GM23338 (cell line): Measurements from ENCODE around the gene SNAP25. TPM values are rescaled to one million over a fixed set of nuclear protein-coding genes. Genes with fewer than 3 reads are reported as not detected.

Source experiments
- ATAC-seq: fragments of 200-7000 bp; cut with Tn5 transposase; 3 replicates; pipeline ENCODE4 v1.9.1; 2020
- DNase-seq: peaks from one replicate; pipeline ENCODE4 v3.0.0-alpha.2; 2015; ENCODE audit warnings: low spot score
- H2AFZ ChIP-seq: fragments of 200-600 bp; sonication (generic); 2 replicates; pipeline ENCODE4 v1.8.0; 2016; ENCODE audit warnings: antibody characterized with exemption, mild to moderate bottlenecking, moderate library complexity
- H3F3A ChIP-seq: fragments of 200-600 bp; sonication (generic); replicated peaks from 2 replicates; pipeline ENCODE4 v1.8.0; 2017; ENCODE audit warnings: antibody characterized with exemption, mixed run types, low read depth
- H3K27ac ChIP-seq: fragments of 200-600 bp; sonication (generic); 2 replicates; pipeline ENCODE4 v1.6.1; 2016; ENCODE audit warnings: low read depth
- H3K27me3 ChIP-seq: fragments of 200-600 bp; sonication (generic); 2 replicates; pipeline ENCODE4 v1.8.0; 2016; ENCODE audit warnings: mild to moderate bottlenecking, mixed run types, moderate library complexity; ENCODE audit not compliant: insufficient read depth
- H3K36me3 ChIP-seq: fragments of 200-600 bp; sonication (generic); 2 replicates; pipeline ENCODE4 v1.8.0; 2016; ENCODE audit warnings: mild to moderate bottlenecking; ENCODE audit not compliant: insufficient read depth
- H3K4me1 ChIP-seq: fragments of 200-600 bp; sonication (generic); 2 replicates; pipeline ENCODE4 v1.8.0; 2016; ENCODE audit warnings: mild to moderate bottlenecking, moderate library complexity; ENCODE audit not compliant: insufficient read depth
- H3K4me2 ChIP-seq: fragments of 200-600 bp; sonication (generic); 2 replicates; pipeline ENCODE4 v1.7.1; 2017; ENCODE audit warnings: mixed run types
- H3K4me3 ChIP-seq: fragments of 200-600 bp; sonication (generic); 2 replicates; pipeline ENCODE4 v1.6.1; 2016; ENCODE audit warnings: mixed run types
- H3K79me2 ChIP-seq: fragments of 200-600 bp; sonication (generic); replicated peaks from 2 replicates; pipeline ENCODE4 v1.8.0; 2017; ENCODE audit warnings: mild to moderate bottlenecking; ENCODE audit not compliant: insufficient read depth
- H3K9me2 ChIP-seq: fragments of 200-600 bp; sonication (generic); 2 replicates; pipeline ENCODE4 v1.8.0; 2017; ENCODE audit not compliant: insufficient read depth
- H4K20me1 ChIP-seq: fragments of 200-600 bp; sonication (generic); replicated peaks from 2 replicates; pipeline ENCODE4 v1.8.0; 2017; ENCODE audit warnings: mild to moderate bottlenecking; ENCODE audit not compliant: insufficient read depth
- H3K27ac Mint-ChIP-seq: 2 replicates; pipeline ENCODE4 v1.8.0; 2020; ENCODE audit warnings: inconsistent platforms, mild to moderate bottlenecking, moderate library complexity, mixed read lengths
- H3K27me3 Mint-ChIP-seq: 3 replicates; pipeline ENCODE4 v1.8.0; 2022; ENCODE audit warnings: low read depth, mild to moderate bottlenecking, moderate library complexity, mixed read lengths, inconsistent platforms; ENCODE audit not compliant: insufficient read depth, poor library complexity
- H3K36me3 Mint-ChIP-seq: 3 replicates; pipeline ENCODE4 v1.8.0; 2021; ENCODE audit warnings: low read depth, mild to moderate bottlenecking, inconsistent platforms, moderate library complexity, mixed read lengths
- H3K4me1 Mint-ChIP-seq: 3 replicates; pipeline ENCODE4 v1.8.0; 2020; ENCODE audit warnings: mild to moderate bottlenecking, inconsistent platforms, mixed read lengths
- H3K4me3 Mint-ChIP-seq: 3 replicates; pipeline ENCODE4 v1.8.0; 2021; ENCODE audit warnings: moderate library complexity, mild to moderate bottlenecking, inconsistent platforms, mixed read lengths
- H3K9me3 Mint-ChIP-seq: 3 replicates; pipeline ENCODE4 v1.8.0; 2020; ENCODE audit warnings: moderate library complexity, mild to moderate bottlenecking, inconsistent platforms, mixed read lengths
- CREB1 ChIP-seq: fragments of 250-450 bp; sonication (Bioruptor Pico); IDR thresholded peaks from 2 replicates; pipeline ENCODE4 v1.5.0; 2020; ENCODE audit warnings: low read depth, mild to moderate bottlenecking, moderate library complexity
- ETS1 ChIP-seq: IDR thresholded peaks from 2 replicates; pipeline ENCODE4 v1.6.1; 2016; ENCODE audit warnings: antibody characterized with exemption
- EZH2phosphoT487 ChIP-seq: fragments of 200-600 bp; sonication (generic); IDR thresholded peaks from one replicate; pipeline ENCODE4 v1.8.1; 2018; ENCODE audit warnings: antibody characterized with exemption; ENCODE audit not compliant: unreplicated experiment
- POLR2AphosphoS5 ChIP-seq: IDR thresholded peaks from 2 replicates; pipeline ENCODE4 v1.6.1; 2016; ENCODE audit warnings: antibody characterized with exemption, low read depth
- STAT1 ChIP-seq: IDR thresholded peaks from one replicate; pipeline ENCODE4 v1.6.1; 2016; ENCODE audit warnings: antibody characterized with exemption; ENCODE audit not compliant: unreplicated experiment
- ZNF114 ChIP-seq: fragments of 250-450 bp; sonication (Bioruptor Pico); IDR thresholded peaks from 2 replicates; pipeline ENCODE4 v1.5.0; 2020; ENCODE audit warnings: mild to moderate bottlenecking, moderate library complexity
- polyA plus RNA-seq: library from polyadenylated mRNA; unstranded; fragments of >200 nt; fragmentation: Nextera tagmentation; extraction: Ambion mirVana; gene quantifications from 2 replicates; pipeline ENCODE4 v1.2.1, GENCODE V29; 2016
- total RNA-seq: library from RNA; depleted of rRNA; stranded (reverse); fragments of >200 nt; shearing (Covaris generic); gene quantifications from 2 replicates; pipeline ENCODE4 v1.2.3, GENCODE V29; 2014
- TF ChIP-seq, protein P1 (sequence below): fragments of 250-450 bp; sonication (Bioruptor Pico); IDR thresholded peaks from 2 replicates; pipeline ENCODE4 v1.5.0; 2020; ENCODE audit warnings: mild to moderate bottlenecking, moderate library complexity
- TF ChIP-seq, protein P2 (sequence below), 2 experiments: fragments of 200-600 bp in 1 of 2; sonication (generic) in 1 of 2; conservative IDR thresholded peaks; 2 replicates each; pipeline versions ENCODE4 v1.5.1 to v1.6.1; 2016 to 2017; ENCODE audit warnings: antibody characterized with exemption in 2 of 2, low read depth in 2 of 2, mild to moderate bottlenecking in 2 of 2, moderate library complexity in 1 of 2
- TF ChIP-seq, protein P3 (sequence below): IDR thresholded peaks from one replicate; pipeline ENCODE4 v1.6.1; 2018; ENCODE audit warnings: antibody characterized with exemption; ENCODE audit not compliant: unreplicated experiment

Gene SNAP25
- total and polyA plus RNA-seq, 2 experiments from 2014 or later: 0.82 to 1.3 TPM

GRCh38 chr20:10312111-10312510 is 93.5 kb downstream of the SNAP25 start:
- no peak for ATAC-seq
- Histone ChIP-seq H3K4me3 (no peak overlapping the region), H3K4me2 (no peak overlapping the region), H3K27me3 (no peaks in the 10 kb centered on the region), H3K27ac (no peak overlapping the region), H4K20me1 (no peaks in the 10 kb centered on the region), H3K79me2 (no peaks in the 10 kb centered on the region), H3K4me1 (peaks cover 25% of the 10 kb centered on the region), H3K9me2 (peaks cover 5% of the 10 kb centered on the region), H3F3A (no peaks in the 10 kb centered on the region), H3K36me3 (peaks cover 1% of the 10 kb centered on the region; the same call in 1 of the 2 replicates), H2AFZ (no peak overlapping the region)
- Mint-ChIP-seq H3K4me3 (no peak overlapping the region), H3K27ac (no peak overlapping the region), H3K36me3 (peaks cover 6% of the 10 kb centered on the region; the same call in 1 of the 3 replicates), H3K9me3 (peaks cover 11% of the 10 kb centered on the region), H3K4me1 (peaks cover 25% of the 10 kb centered on the region), H3K27me3 (peaks cover 2% of the 10 kb centered on the region)
- DNase-seq: no peak
- TF ChIP-seq ZNF114 (CRISPR knock-in tag) (no peak), EZH2phosphoT487 (no peak), STAT1 (no peak), POLR2AphosphoS5 (no peak), CREB1 (CRISPR knock-in tag) (no peak)

DNA sequence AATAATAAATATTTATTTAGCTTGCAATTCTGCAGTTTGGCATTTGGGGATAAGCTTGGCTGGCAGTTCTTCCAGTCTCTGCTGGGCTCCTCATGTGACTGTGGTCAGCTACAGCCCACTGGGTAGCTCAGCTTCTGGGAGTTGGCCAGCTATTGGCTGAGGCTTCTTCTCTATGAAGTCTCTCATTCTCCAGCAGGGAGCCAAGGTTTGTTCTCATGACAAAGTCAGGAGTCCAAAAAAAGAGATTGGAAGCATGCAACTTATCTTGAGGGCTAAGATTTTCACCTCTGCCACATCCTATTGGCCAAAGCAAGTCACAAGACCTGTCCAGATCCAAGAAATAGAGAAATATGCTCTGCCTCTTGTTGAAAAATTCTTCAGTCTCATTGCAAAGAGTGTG is 94.6 kb downstream of the SNAP25 start:
- Mint-ChIP-seq H3K27ac (no peak overlapping the region), H3K4me3 (no peak overlapping the region), H3K9me3 (peaks cover 15% of the 10 kb centered on the region), H3K27me3 (peaks cover 2% of the 10 kb centered on the region), H3K4me1 (peaks cover 25% of the 10 kb centered on the region), H3K36me3 (peaks cover 6% of the 10 kb centered on the region; the same call in 1 of the 3 replicates)
- H3K27me3 ChIP-seq: no peaks in the 10 kb centered on the region
- no peak overlapping the region for H3K4me3 ChIP-seq
- no peak for DNase-seq
- peaks cover 25% of the 10 kb centered on the region for H3K4me1 ChIP-seq
- ATAC-seq: no peak
- peaks cover 3% of the 10 kb centered on the region; the same call in 1 of the 2 replicates for H3K36me3 ChIP-seq
- H3F3A ChIP-seq: no peaks in the 10 kb centered on the region
- H3K79me2 ChIP-seq: no peaks in the 10 kb centered on the region
- H4K20me1 ChIP-seq: no peaks in the 10 kb centered on the region
- H3K4me2 ChIP-seq: 0 out of 2 replicates have a peak overlapping the region, but pooled peaks have one; percentile 59
- 0 out of 2 replicates have a peak overlapping the region, but pooled peaks have one; percentile 10 for H2AFZ ChIP-seq
- H3K27ac ChIP-seq: no peak overlapping the region
- peaks cover 7% of the 10 kb centered on the region for H3K9me2 ChIP-seq
- TF ChIP-seq ETS1 (no peak), STAT1 (no peak), POLR2AphosphoS5 (no peak), CREB1 (CRISPR knock-in tag) (no peak)
- TF ChIP-seq, protein P1, sequence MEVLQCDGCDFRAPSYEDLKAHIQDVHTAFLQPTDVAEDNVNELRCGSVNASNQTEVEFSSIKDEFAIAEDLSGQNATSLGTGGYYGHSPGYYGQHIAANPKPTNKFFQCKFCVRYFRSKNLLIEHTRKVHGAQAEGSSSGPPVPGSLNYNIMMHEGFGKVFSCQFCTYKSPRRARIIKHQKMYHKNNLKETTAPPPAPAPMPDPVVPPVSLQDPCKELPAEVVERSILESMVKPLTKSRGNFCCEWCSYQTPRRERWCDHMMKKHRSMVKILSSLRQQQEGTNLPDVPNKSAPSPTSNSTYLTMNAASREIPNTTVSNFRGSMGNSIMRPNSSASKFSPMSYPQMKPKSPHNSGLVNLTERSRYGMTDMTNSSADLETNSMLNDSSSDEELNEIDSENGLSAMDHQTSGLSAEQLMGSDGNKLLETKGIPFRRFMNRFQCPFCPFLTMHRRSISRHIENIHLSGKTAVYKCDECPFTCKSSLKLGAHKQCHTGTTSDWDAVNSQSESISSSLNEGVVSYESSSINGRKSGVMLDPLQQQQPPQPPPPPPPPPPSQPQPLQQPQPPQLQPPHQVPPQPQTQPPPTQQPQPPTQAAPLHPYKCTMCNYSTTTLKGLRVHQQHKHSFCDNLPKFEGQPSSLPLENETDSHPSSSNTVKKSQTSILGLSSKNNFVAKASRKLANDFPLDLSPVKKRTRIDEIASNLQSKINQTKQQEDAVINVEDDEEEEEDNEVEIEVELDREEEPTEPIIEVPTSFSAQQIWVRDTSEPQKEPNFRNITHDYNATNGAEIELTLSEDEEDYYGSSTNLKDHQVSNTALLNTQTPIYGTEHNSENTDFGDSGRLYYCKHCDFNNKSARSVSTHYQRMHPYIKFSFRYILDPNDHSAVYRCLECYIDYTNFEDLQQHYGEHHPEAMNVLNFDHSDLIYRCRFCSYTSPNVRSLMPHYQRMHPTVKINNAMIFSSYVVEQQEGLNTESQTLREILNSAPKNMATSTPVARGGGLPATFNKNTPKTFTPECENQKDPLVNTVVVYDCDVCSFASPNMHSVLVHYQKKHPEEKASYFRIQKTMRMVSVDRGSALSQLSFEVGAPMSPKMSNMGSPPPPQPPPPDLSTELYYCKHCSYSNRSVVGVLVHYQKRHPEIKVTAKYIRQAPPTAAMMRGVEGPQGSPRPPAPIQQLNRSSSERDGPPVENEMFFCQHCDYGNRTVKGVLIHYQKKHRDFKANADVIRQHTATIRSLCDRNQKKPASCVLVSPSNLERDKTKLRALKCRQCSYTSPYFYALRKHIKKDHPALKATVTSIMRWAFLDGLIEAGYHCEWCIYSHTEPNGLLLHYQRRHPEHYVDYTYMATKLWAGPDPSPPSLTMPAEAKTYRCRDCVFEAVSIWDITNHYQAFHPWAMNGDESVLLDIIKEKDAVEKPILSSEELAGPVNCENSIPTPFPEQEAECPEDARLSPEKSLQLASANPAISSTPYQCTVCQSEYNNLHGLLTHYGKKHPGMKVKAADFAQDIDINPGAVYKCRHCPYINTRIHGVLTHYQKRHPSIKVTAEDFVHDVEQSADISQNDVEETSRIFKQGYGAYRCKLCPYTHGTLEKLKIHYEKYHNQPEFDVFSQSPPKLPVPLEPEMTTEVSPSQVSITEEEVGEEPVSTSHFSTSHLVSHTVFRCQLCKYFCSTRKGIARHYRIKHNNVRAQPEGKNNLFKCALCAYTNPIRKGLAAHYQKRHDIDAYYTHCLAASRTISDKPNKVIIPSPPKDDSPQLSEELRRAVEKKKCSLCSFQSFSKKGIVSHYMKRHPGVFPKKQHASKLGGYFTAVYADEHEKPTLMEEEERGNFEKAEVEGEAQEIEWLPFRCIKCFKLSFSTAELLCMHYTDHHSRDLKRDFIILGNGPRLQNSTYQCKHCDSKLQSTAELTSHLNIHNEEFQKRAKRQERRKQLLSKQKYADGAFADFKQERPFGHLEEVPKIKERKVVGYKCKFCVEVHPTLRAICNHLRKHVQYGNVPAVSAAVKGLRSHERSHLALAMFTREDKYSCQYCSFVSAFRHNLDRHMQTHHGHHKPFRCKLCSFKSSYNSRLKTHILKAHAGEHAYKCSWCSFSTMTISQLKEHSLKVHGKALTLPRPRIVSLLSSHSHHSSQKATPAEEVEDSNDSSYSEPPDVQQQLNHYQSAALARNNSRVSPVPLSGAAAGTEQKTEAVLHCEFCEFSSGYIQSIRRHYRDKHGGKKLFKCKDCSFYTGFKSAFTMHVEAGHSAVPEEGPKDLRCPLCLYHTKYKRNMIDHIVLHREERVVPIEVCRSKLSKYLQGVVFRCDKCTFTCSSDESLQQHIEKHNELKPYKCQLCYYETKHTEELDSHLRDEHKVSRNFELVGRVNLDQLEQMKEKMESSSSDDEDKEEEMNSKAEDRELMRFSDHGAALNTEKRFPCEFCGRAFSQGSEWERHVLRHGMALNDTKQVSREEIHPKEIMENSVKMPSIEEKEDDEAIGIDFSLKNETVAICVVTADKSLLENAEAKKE (CRISPR knock-in tag): no peak
- TF ChIP-seq, protein P2, sequence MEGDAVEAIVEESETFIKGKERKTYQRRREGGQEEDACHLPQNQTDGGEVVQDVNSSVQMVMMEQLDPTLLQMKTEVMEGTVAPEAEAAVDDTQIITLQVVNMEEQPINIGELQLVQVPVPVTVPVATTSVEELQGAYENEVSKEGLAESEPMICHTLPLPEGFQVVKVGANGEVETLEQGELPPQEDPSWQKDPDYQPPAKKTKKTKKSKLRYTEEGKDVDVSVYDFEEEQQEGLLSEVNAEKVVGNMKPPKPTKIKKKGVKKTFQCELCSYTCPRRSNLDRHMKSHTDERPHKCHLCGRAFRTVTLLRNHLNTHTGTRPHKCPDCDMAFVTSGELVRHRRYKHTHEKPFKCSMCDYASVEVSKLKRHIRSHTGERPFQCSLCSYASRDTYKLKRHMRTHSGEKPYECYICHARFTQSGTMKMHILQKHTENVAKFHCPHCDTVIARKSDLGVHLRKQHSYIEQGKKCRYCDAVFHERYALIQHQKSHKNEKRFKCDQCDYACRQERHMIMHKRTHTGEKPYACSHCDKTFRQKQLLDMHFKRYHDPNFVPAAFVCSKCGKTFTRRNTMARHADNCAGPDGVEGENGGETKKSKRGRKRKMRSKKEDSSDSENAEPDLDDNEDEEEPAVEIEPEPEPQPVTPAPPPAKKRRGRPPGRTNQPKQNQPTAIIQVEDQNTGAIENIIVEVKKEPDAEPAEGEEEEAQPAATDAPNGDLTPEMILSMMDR (conservative IDR thresholded peaks at IDR 0.05; ENCODE audit: low read depth in 2 of 2): no peak
- TF ChIP-seq, protein P3, sequence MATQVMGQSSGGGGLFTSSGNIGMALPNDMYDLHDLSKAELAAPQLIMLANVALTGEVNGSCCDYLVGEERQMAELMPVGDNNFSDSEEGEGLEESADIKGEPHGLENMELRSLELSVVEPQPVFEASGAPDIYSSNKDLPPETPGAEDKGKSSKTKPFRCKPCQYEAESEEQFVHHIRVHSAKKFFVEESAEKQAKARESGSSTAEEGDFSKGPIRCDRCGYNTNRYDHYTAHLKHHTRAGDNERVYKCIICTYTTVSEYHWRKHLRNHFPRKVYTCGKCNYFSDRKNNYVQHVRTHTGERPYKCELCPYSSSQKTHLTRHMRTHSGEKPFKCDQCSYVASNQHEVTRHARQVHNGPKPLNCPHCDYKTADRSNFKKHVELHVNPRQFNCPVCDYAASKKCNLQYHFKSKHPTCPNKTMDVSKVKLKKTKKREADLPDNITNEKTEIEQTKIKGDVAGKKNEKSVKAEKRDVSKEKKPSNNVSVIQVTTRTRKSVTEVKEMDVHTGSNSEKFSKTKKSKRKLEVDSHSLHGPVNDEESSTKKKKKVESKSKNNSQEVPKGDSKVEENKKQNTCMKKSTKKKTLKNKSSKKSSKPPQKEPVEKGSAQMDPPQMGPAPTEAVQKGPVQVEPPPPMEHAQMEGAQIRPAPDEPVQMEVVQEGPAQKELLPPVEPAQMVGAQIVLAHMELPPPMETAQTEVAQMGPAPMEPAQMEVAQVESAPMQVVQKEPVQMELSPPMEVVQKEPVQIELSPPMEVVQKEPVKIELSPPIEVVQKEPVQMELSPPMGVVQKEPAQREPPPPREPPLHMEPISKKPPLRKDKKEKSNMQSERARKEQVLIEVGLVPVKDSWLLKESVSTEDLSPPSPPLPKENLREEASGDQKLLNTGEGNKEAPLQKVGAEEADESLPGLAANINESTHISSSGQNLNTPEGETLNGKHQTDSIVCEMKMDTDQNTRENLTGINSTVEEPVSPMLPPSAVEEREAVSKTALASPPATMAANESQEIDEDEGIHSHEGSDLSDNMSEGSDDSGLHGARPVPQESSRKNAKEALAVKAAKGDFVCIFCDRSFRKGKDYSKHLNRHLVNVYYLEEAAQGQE: no peak
